Hepatocyte (in vitro differentiated cells): ENCODE results near the gene SPATA31D4. TPM values are rescaled to one million over a fixed set of nuclear protein-coding genes. Genes with fewer than 3 reads are reported as not detected.
A peak's percentile ranks its signal among the peaks of the same experiment; 100 is the strongest.
"Not testable (repeated sequence)": the region's sequence is repeated elsewhere in the genome, so short reads cannot be mapped to it uniquely, and the experiment has no call there.

Experiments
- DNase-seq: peaks from one replicate; pipeline ENCODE4 v3.0.0-alpha.2; 2016; ENCODE audit warnings: low spot score
- H2AFZ ChIP-seq: fragments of 200-600 bp; sonication (generic); 2 replicates; pipeline ENCODE4 v1.6.0; 2016; ENCODE audit warnings: antibody characterized with exemption, mild to moderate bottlenecking
- H3K27ac ChIP-seq: fragments of 200-600 bp; sonication (generic); 2 replicates; pipeline ENCODE4 v1.5.1; 2016; ENCODE audit warnings: mild to moderate bottlenecking
- H3K27me3 ChIP-seq: fragments of 200-600 bp; sonication (generic); 2 replicates; pipeline ENCODE4 v1.6.1; 2016
- H3K36me3 ChIP-seq: fragments of 200-600 bp; sonication (generic); replicated peaks from 2 replicates; pipeline ENCODE4 v1.5.1; 2016; ENCODE audit warnings: low read depth; ENCODE audit not compliant: insufficient read depth
- H3K4me1 ChIP-seq: fragments of 200-600 bp; sonication (generic); 2 replicates; pipeline ENCODE4 v1.5.1; 2016; ENCODE audit warnings: mild to moderate bottlenecking, moderate library complexity; ENCODE audit not compliant: insufficient read depth
- H3K4me2 ChIP-seq: fragments of 200-600 bp; sonication (generic); 2 replicates; pipeline ENCODE4 v1.6.0; 2016
- H3K4me3 ChIP-seq: fragments of 200-600 bp; sonication (generic); 2 replicates; pipeline ENCODE4 v1.5.1; 2016; ENCODE audit warnings: mild to moderate bottlenecking
- H3K79me2 ChIP-seq: fragments of 200-600 bp; sonication (generic); 2 replicates; pipeline ENCODE4 v1.6.0; 2017; ENCODE audit warnings: mild to moderate bottlenecking
- H3K9me2 ChIP-seq: fragments of 200-600 bp; sonication (generic); replicated peaks from 2 replicates; pipeline ENCODE4 v1.6.0; 2017; ENCODE audit warnings: mild to moderate bottlenecking; ENCODE audit not compliant: insufficient read depth
- H3K9me3 ChIP-seq: fragments of 200-600 bp; sonication (generic); 2 replicates; pipeline ENCODE4 v1.5.1; 2016; ENCODE audit warnings: low read depth, mild to moderate bottlenecking
- H4K20me1 ChIP-seq: fragments of 200-600 bp; sonication (generic); 2 replicates; pipeline ENCODE4 v1.6.0; 2016; ENCODE audit warnings: mild to moderate bottlenecking; ENCODE audit not compliant: insufficient read depth, poor library complexity, severe bottlenecking
- CTCF ChIP-seq: fragments of 200-600 bp; sonication (generic); IDR thresholded peaks from 2 replicates; pipeline ENCODE4 v1.5.1; 2016; ENCODE audit warnings: antibody characterized with exemption, mild to moderate bottlenecking; ENCODE audit not compliant: poor library complexity
- EZH2 ChIP-seq: fragments of 200-600 bp; sonication (generic); IDR thresholded peaks from 2 replicates; pipeline ENCODE4 v1.6.1; 2016; ENCODE audit warnings: antibody characterized with exemption, mild to moderate bottlenecking, borderline replicate concordance
- EZH2phosphoT487 ChIP-seq: fragments of 200-600 bp; sonication (generic); IDR thresholded peaks from one replicate; pipeline ENCODE4 v1.6.1; 2018; ENCODE audit warnings: antibody characterized with exemption, mild to moderate bottlenecking, low read depth, moderate library complexity; ENCODE audit not compliant: unreplicated experiment, severe bottlenecking
- WGBS: methylation state at CpG from one replicate; pipeline ENCODE4 v1.1.6; 2016; ENCODE audit warnings: low lambda C conversion rate; ENCODE audit errors: missing lambda C conversion rate; 5-methylcytosine and 5-hydroxymethylcytosine counted together
- polyA plus RNA-seq: library from polyadenylated mRNA; unstranded; fragments of >200 nt; fragmentation: Nextera tagmentation; extraction: Ambion mirVana; gene quantifications from 2 replicates; pipeline ENCODE4 v1.2.1, GENCODE V29; 2016
- total RNA-seq: library from RNA; depleted of rRNA; stranded (reverse); fragments of >200 nt; gene quantifications from 2 replicates; pipeline ENCODE4 v1.2.3, GENCODE V29; 2014

The SPATA31D4 gene
- total RNA-seq (not detected in 2 replicates), polyA plus RNA-seq (not detected in 2 replicates)

- not testable (repeated sequence) for H3K79me2 ChIP-seq, DNase-seq, H3K9me3 ChIP-seq, H3K36me3 ChIP-seq, H3K4me1 ChIP-seq, H3K4me3 ChIP-seq, H3K27me3 ChIP-seq, H2AFZ ChIP-seq, H4K20me1 ChIP-seq, H3K4me2 ChIP-seq, H3K27ac ChIP-seq, H3K9me2 ChIP-seq
- WGBS, result no CpG with 5 or more reads among the region's 3 CpGs
Measured at GRCh38 chr9:81928305-81928704, at the start of gene SPATA31D4. TSS of gene SPATA31D4 (plus strand) at chr9:81928428. CDS start at chr9:81928514, 86 bp downstream.

- H3K9me2 ChIP-seq, result no peaks in the 10 kb centered on the region
- H3K79me2 ChIP-seq, result no peaks in the 10 kb centered on the region
- no peak overlapping the region for H3K27ac ChIP-seq
- no peaks in the 10 kb centered on the region for H3K4me1 ChIP-seq
- DNase-seq, result no peak
- H3K4me3 ChIP-seq, result no peak overlapping the region
- TF ChIP-seq CTCF (no peak), EZH2 (no peak), EZH2phosphoT487 (no peak)
- H3K9me3 ChIP-seq, result no peaks in the 10 kb centered on the region
- no peaks in the 10 kb centered on the region for H4K20me1 ChIP-seq
- no peak overlapping the region for H2AFZ ChIP-seq
- H3K36me3 ChIP-seq, result no peaks in the 10 kb centered on the region
- 59% methylated on average over 2 of the region's 2 CpGs for WGBS
- H3K27me3 ChIP-seq, result no peaks in the 10 kb centered on the region
- H3K4me2 ChIP-seq, result no peak overlapping the region
Measured at GRCh38 chr9:81878530-81878929, 49.7 kb upstream of the SPATA31D4 start.

- Histone ChIP-seq H3K9me2 (no peaks in the 10 kb centered on the region), H3K27me3 (no peaks in the 10 kb centered on the region), H3K4me1 (no peaks in the 10 kb centered on the region), H3K4me3 (no peak overlapping the region), H2AFZ (peak overlapping the region; percentile 9), H3K4me2 (peak overlapping the region; percentile 43), H3K27ac (peak overlapping the region; percentile 49), H4K20me1 (no peaks in the 10 kb centered on the region), H3K9me3 (no peaks in the 10 kb centered on the region), H3K79me2 (no peaks in the 10 kb centered on the region), H3K36me3 (no peaks in the 10 kb centered on the region)
- 21% methylated on average over 4 of the region's 4 CpGs for WGBS
- TF ChIP-seq EZH2phosphoT487 (no peak), EZH2 (no peak), CTCF (no peak)
- peak; percentile 38 for DNase-seq
Measured at GRCh38 chr9:81879501-81879916, 48.7 kb upstream of the SPATA31D4 start.

GRCh38 chr9:81885602-81886001, 42.6 kb upstream of the SPATA31D4 start:
- H3K9me2 ChIP-seq, result no peaks in the 10 kb centered on the region
- no peaks in the 10 kb centered on the region for H3K4me1 ChIP-seq
- H3K27me3 ChIP-seq, result no peaks in the 10 kb centered on the region
- no peaks in the 10 kb centered on the region for H4K20me1 ChIP-seq
- DNase-seq, result no peak
- H3K9me3 ChIP-seq, result no peaks in the 10 kb centered on the region
- no peaks in the 10 kb centered on the region for H3K79me2 ChIP-seq
- no peak overlapping the region for H3K4me2 ChIP-seq
- no peaks in the 10 kb centered on the region for H3K36me3 ChIP-seq
- no peak overlapping the region for H3K27ac ChIP-seq
- WGBS, result 74% methylated on average over 2 of the region's 2 CpGs
- H2AFZ ChIP-seq, result no peak overlapping the region
- no peak overlapping the region for H3K4me3 ChIP-seq
- TF ChIP-seq CTCF (no peak), EZH2 (no peak), EZH2phosphoT487 (no peak)
